GM12878 (cell line): Measurements from ENCODE around the gene PRSS8. TPM values are rescaled to one million over a fixed set of nuclear protein-coding genes. Genes with fewer than 3 reads are reported as not detected.

Experiments used
- ATAC-seq: fragments of 200-7000 bp; cut with Tn5 transposase; 3 replicates; pipeline ENCODE4 v1.9.1; 2020; ENCODE audit warnings: mild to moderate bottlenecking, moderate library complexity
- BruUV-seq: library from RNA; stranded (reverse); fragments of 400-500 nt; replicated peaks from 2 replicates; lab custom pipeline; 2021; lab: Mats Ljungman, UMichigan
- CTCF ChIA-PET: fragments of 300-600 bp; sonication (Branson Sonifier 250); formaldehyde crosslinking; extraction: SDS; loops from one replicate; lab custom pipeline; 2021; ENCODE audit warnings: inconsistent platforms; lab: Yijun Ruan, JAX
- POLR2A ChIA-PET: fragments of 350-600 bp; formaldehyde crosslinking; extraction: SDS; loops from one replicate; lab custom pipeline; 2021; ENCODE audit warnings: inconsistent platforms; lab: Charles Lee
- RAD21 ChIA-PET: fragments of 300-600 bp; sonication (Branson Sonifier 250); formaldehyde crosslinking; loops from one replicate; lab custom pipeline; 2023; ENCODE audit warnings: antibody characterized with exemption; ENCODE audit not compliant: unreplicated experiment; lab: Charles Lee
- SMC1A ChIA-PET: fragments of 300-600 bp; sonication (Branson Sonifier 250); formaldehyde crosslinking; loops from one replicate; lab custom pipeline; 2023; ENCODE audit not compliant: unreplicated experiment, uncharacterized antibody; lab: Charles Lee
- DNase-seq: peaks from one replicate; pipeline ENCODE4 v3.0.0-alpha.2; 2011; ENCODE audit warnings: low read depth, low spot score
- FAIRE-seq: peaks from 3 replicates; lab custom pipeline; 2011; peaks lifted over from hg19 to GRCh38; lab: Jason Lieb, UNC
- H2AFZ ChIP-seq: 2 replicates; pipeline ENCODE4 v1.6.0; 2011; ENCODE audit warnings: low read depth, low read length, control low read depth; ENCODE audit not compliant: control insufficient read depth
- H3K27ac ChIP-seq: 2 replicates; pipeline ENCODE4 v1.5.1; 2011; ENCODE audit warnings: control low read depth; ENCODE audit not compliant: control insufficient read depth, insufficient read depth
- H3K27me3 ChIP-seq, 2 experiments: replicated peaks in 1 of 2; 2 replicates each; pipeline versions ENCODE4 v1.6.0 to v1.6.1; 2011; ENCODE audit warnings: low read length in 1 of 2; ENCODE audit not compliant: control insufficient read depth in 2 of 2, insufficient read depth in 2 of 2
- H3K36me3 ChIP-seq, 2 experiments: 2 replicates each; pipeline ENCODE4 v1.5.1; 2011; ENCODE audit warnings: low read length in 1 of 2; ENCODE audit not compliant: control insufficient read depth in 2 of 2, insufficient read depth in 2 of 2
- H3K4me1 ChIP-seq: 2 replicates; pipeline ENCODE4 v1.6.1; 2011; ENCODE audit warnings: mild to moderate bottlenecking, low read length, moderate library complexity, mixed read lengths; ENCODE audit not compliant: control insufficient read depth, insufficient read depth
- H3K4me2 ChIP-seq: 2 replicates; pipeline ENCODE4 v1.6.0; 2011; ENCODE audit warnings: control low read depth; ENCODE audit not compliant: control insufficient read depth, insufficient read depth
- H3K4me3 ChIP-seq: fragments of 200-600 bp; sonication (generic); 2 replicates; pipeline ENCODE4 v1.5.1; 2016
- H3K79me2 ChIP-seq: 2 replicates; pipeline ENCODE4 v1.6.0; 2011; ENCODE audit warnings: low read length; ENCODE audit not compliant: control insufficient read depth, insufficient read depth
- H3K9ac ChIP-seq: 2 replicates; pipeline ENCODE4 v1.8.0; 2011; ENCODE audit warnings: low read length, control low read depth, mixed read lengths; ENCODE audit not compliant: control insufficient read depth, insufficient read depth
- H3K9me3 ChIP-seq: replicated peaks from 3 replicates; pipeline ENCODE4 v1.5.1; 2011; ENCODE audit warnings: mild to moderate bottlenecking, low read length; ENCODE audit not compliant: control insufficient read depth, insufficient read depth
- H4K20me1 ChIP-seq: 2 replicates; pipeline ENCODE4 v1.6.0; 2011; ENCODE audit not compliant: control insufficient read depth, insufficient read depth
- BCL11A ChIP-seq: IDR thresholded peaks from 2 replicates; pipeline ENCODE4 v1.6.1; 2011; ENCODE audit warnings: low read depth, low read length
- CBX3 ChIP-seq: fragments of 200-600 bp; sonication (generic); IDR thresholded peaks from 2 replicates; pipeline ENCODE4 v1.6.1; 2016; ENCODE audit warnings: low read depth, borderline replicate concordance
- ETV6 ChIP-seq, 2 experiments: fragments of 450-650 bp in 1 of 2; IDR thresholded peaks in 1 of 2; conservative IDR thresholded peaks in 1 of 2; 2 replicates each; pipeline ENCODE4 v1.6.1; 2014; ENCODE audit warnings: antibody characterized with exemption in 1 of 2, borderline replicate concordance in 1 of 2, low read depth in 1 of 2, mild to moderate bottlenecking in 1 of 2, moderate library complexity in 1 of 2
- EZH2 ChIP-seq: IDR thresholded peaks from 2 replicates; pipeline ENCODE4 v1.6.1; 2012; ENCODE audit warnings: low read depth, mild to moderate bottlenecking, control low read depth, inconsistent platforms, low read length, borderline replicate concordance; ENCODE audit not compliant: control insufficient read depth
- HDAC2 ChIP-seq: fragments of 200-600 bp; sonication (generic); IDR thresholded peaks from 2 replicates; pipeline ENCODE4 v1.6.1; 2017
- SKIL ChIP-seq: fragments of 450-650 bp; IDR thresholded peaks from 2 replicates; pipeline ENCODE4 v1.6.1; 2017; ENCODE audit warnings: mild to moderate bottlenecking, low read depth, inconsistent platforms; ENCODE audit not compliant: poor library complexity, severe bottlenecking
- TCF7 ChIP-seq: IDR thresholded peaks from 2 replicates; pipeline ENCODE4 v1.6.1; 2014; ENCODE audit warnings: antibody characterized with exemption, borderline replicate concordance
- YY1 ChIP-seq: IDR thresholded peaks from 2 replicates; pipeline ENCODE4 v1.6.1; 2011; ENCODE audit warnings: low read depth, mild to moderate bottlenecking, low read length
- WGBS: methylation state at CpG from one replicate; pipeline ENCODE4 v1.1.6; 2016; ENCODE audit warnings: low lambda C conversion rate; ENCODE audit not compliant: insufficient replicate concordance, insufficient coverage; ENCODE audit errors: missing lambda C conversion rate; 5-methylcytosine and 5-hydroxymethylcytosine counted together
- in situ Hi-C: fragments of 300-500 bp; cut with MboI; formaldehyde crosslinking; loops from 9 replicates; pipeline ENCODE4 v1.14.3; 2018; ENCODE audit warnings: mixed read lengths
- intact Hi-C: fragments of 100-400 bp; cut with micrococcal nuclease; formaldehyde crosslinking; loops from one replicate; pipeline ENCODE4 v1.14.2; 2022; ENCODE audit not compliant: unreplicated experiment
- polyA plus RNA-seq, 11 experiments: library from polyadenylated mRNA; depleted of rRNA in 4 of 11; unstranded in 6 of 11; stranded (reverse) in 5 of 11; fragments of >200 nt; fragmentation: Nextera tagmentation in 4 of 11; fragmentation: Illumina TruSeq in 1 of 11; extraction: Ambion mirVana in 4 of 11; extraction: Trizol in 1 of 11; gene quantifications; 1 replicate in 1 of 11; 2 replicates in 10 of 11; pipeline versions ENCODE4 v1.2.1 to v1.2.3, GENCODE V29; 2011 to 2016; ENCODE audit warnings: inconsistent platforms in 2 of 11, missing spikeins in 2 of 11, low read depth in 1 of 11
- total RNA-seq, 4 experiments: library from RNA; depleted of rRNA in 3 of 4; stranded (reverse); fragments of >200 nt in 3 of 4; fragmentation: Illumina TruSeq in 1 of 4; extraction: Trizol in 1 of 4; gene quantifications; 2 replicates each; pipeline versions ENCODE4 v1.2.1 to v1.2.3, GENCODE V29; 2013 to 2021

Gene PRSS8
- total and polyA plus RNA-seq, 10 of the 15 experiments (the other 5 are each of a cell fraction or from before 2014, with no cell fraction given) = 0.33 to 0.58 TPM; not detected in 8

- Histone ChIP-seq H3K79me2 (no peaks in the 10 kb centered on the region), H4K20me1 (peaks cover 3% of the 10 kb centered on the region; the same call in 1 of the 2 replicates), H2AFZ (no peak overlapping the region), H3K4me3 (no peak overlapping the region), H3K9ac (no peak overlapping the region), H3K27ac (no peak overlapping the region), H3K27me3 (no peaks in the 10 kb centered on the region), H3K36me3 (no peaks in the 10 kb centered on the region), H3K9me3 (no peaks in the 10 kb centered on the region), H3K4me2 (no peak overlapping the region), H3K4me1 (peaks cover 3% of the 10 kb centered on the region; the same call in 1 of the 2 replicates)
- 16% methylated on average over 3 of the region's 3 CpGs for WGBS
- ChIA-PET POLR2A (no interaction called here), CTCF (no interaction called here), RAD21 (no interaction called here), SMC1A (no interaction called here)
- no TSS peak for BruUV-seq
- no peak for ATAC-seq
- DNase-seq = no peak
- TF ChIP-seq EZH2 (no peak), HDAC2 (no peak)
- intact Hi-C loops = no loop called here
- FAIRE-seq = no peak
- in situ Hi-C loops = loop anchor here (10.0 kb wide), 1 partner anchor 727 kb away; the partner anchor contains the start of gene ZNF267
These were observed 12.0 kb upstream of the PRSS8 start for GRCh38 chr16:31147574-31147973.

GRCh38 chr16:31145398-31145990 lies 10.0 kb upstream of the PRSS8 start:
- BruUV-seq = no TSS peak
- DNase-seq (no peak), FAIRE-seq (no peak), ATAC-seq (no peak)
- intact Hi-C loops (no loop called here), in situ Hi-C loops (loop anchor here (10.0 kb wide), 1 partner anchor 729 kb away; the partner anchor contains the start of gene ZNF267)
- Histone ChIP-seq H3K9ac (no peak overlapping the region), H3K4me3 (no peak overlapping the region), H3K27ac (no peak overlapping the region), H4K20me1 (peaks cover 3% of the 10 kb centered on the region; the same call in 1 of the 2 replicates), H3K79me2 (no peaks in the 10 kb centered on the region), H3K36me3 (no peaks in the 10 kb centered on the region), H3K4me2 (no peak overlapping the region), H3K9me3 (no peaks in the 10 kb centered on the region), H3K4me1 (peaks cover 9% of the 10 kb centered on the region), H3K27me3 (no peaks in the 10 kb centered on the region), H2AFZ (no peak overlapping the region)
- CTCF ChIA-PET = interaction anchor here (0.5 to 1.3 kb wide), 4 partner anchors 24 to 353 kb away, joined by 3 to 5 read pairs (median 3); no protein-coding TSS in a partner anchor
- TF ChIP-seq CBX3 = no peak
- no peak for TF ChIP-seq SKIL
- TF ChIP-seq BCL11A = no peak
- no peak for TF ChIP-seq YY1
- TF ChIP-seq TCF7 = no peak
- no peak for TF ChIP-seq ETV6 (conservative IDR thresholded peaks at IDR 0.05 in 1 of 2, IDR thresholded peaks at IDR 0.05 in 1 of 2; ENCODE audit: borderline replicate concordance in 1 of 2, low read depth in 1 of 2)
- POLR2A ChIA-PET = no interaction called here
- RAD21 ChIA-PET = no interaction called here
- WGBS = 65% methylated on average over 11 of the region's 12 CpGs
- SMC1A ChIA-PET = interaction anchor here (1.1 to 1.2 kb wide), 2 partner anchors 39 to 188 kb away, joined by 3 read pairs; no protein-coding TSS in a partner anchor
